Measurements from ENCODE around the gene AKAP13. TPM values are rescaled to one million over a fixed set of nuclear protein-coding genes. Genes with fewer than 3 reads are reported as not detected.

AKAP13 gene
- total and polyA plus RNA-seq, 2 experiments from 2014 or later: 53.1 to 108 TPM

GRCh38 chr15:85408270-85408746 lies 27.9 kb downstream of the AKAP13 start:
- H3K4me1 ChIP-seq (ENCODE audit: low read depth): peaks cover 21% of the 10 kb centered on the region
- no peaks in the 10 kb centered on the region for H3K27me3 ChIP-seq
- TF ChIP-seq, protein P1, sequence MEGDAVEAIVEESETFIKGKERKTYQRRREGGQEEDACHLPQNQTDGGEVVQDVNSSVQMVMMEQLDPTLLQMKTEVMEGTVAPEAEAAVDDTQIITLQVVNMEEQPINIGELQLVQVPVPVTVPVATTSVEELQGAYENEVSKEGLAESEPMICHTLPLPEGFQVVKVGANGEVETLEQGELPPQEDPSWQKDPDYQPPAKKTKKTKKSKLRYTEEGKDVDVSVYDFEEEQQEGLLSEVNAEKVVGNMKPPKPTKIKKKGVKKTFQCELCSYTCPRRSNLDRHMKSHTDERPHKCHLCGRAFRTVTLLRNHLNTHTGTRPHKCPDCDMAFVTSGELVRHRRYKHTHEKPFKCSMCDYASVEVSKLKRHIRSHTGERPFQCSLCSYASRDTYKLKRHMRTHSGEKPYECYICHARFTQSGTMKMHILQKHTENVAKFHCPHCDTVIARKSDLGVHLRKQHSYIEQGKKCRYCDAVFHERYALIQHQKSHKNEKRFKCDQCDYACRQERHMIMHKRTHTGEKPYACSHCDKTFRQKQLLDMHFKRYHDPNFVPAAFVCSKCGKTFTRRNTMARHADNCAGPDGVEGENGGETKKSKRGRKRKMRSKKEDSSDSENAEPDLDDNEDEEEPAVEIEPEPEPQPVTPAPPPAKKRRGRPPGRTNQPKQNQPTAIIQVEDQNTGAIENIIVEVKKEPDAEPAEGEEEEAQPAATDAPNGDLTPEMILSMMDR (IDR thresholded peaks at IDR 0.05; ENCODE audit: low read depth, low read length): no peak
- H3K9me3 ChIP-seq (ENCODE audit: low read depth): no peaks in the 10 kb centered on the region
- H3K4me3 ChIP-seq: no peak overlapping the region
- no peak for DNase-seq (ENCODE audit: low read depth in 1 of 2, low spot score in 1 of 2)
- H3K27ac ChIP-seq: no peak overlapping the region
- no peaks in the 10 kb centered on the region for H3K36me3 ChIP-seq

DNA sequence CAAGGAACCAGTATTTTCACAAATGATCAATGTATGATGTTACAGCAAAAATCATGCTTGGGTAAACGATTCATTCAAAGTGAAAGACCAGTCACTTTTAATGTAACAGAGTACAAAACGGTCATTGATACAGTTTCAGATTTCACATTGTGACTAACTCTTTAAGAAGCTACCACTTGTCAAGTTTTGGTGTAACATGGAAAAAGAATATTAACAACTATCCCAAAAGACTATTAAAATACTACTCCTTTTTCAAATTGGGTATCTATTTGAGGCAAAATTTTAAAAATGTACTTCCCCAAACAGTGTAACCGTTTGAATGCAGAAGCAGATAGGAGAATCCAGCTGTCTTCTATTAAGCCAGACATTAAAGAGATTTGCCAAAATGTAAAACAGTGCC lies 31.7 kb downstream of the AKAP13 start:
- H3K4me3 ChIP-seq: no peak overlapping the region
- TF ChIP-seq, protein P1 (IDR thresholded peaks at IDR 0.05; ENCODE audit: low read depth, low read length): no peak
- DNase-seq (ENCODE audit: low read depth in 1 of 2, low spot score in 1 of 2): no peak

DNA sequence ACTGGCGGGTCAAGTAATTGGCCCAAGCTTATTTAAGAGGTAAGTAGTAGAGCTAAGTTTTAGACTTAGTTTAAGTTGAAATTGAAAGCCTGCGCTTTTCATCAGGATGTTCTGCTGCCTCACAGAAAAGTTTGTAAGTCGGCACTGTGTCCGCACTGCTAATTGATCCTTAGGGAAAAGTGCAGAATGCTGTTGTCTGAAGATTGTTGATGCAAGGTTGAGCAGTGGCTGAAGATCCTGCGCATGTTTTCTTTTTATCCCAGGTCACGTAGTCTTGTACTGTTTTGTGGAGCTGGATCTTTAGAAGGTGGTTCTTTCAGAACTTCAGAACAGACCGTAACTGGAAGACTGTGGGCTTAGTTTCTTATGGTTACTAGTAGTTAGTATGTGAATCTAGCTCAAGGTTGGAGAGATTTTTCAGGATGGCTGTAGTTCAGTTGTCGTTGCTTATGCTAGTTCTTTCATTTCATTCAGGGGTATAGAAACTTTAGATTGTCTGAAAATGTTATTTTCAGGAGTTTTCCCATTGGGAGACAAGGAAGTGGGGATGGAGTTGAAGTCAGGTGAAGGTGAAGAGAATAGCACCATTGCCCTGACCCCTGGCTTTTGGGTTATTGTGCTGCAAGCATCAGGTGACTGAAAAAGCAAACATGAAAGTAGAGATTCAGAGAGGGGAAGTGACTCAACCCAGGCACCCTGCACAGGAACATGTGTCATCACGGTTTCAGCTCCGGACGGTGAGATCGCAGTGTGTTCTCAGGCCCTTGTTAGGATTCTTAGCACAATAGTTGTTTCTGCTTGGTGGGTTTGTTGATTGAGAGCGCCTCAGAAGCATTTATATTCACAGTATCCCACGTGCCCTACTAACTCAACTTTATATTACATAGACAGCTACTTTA lies 32.8 kb downstream of the AKAP13 start:
- DNase-seq (ENCODE audit: low read depth in 1 of 2, low spot score in 1 of 2): peak in 1 of 2 donors; percentile 77
- Histone ChIP-seq H3K36me3 (no peaks in the 10 kb centered on the region), H3K27ac (no peak overlapping the region), H3K9me3 (ENCODE audit: low read depth) (no peaks in the 10 kb centered on the region), H3K27me3 (no peaks in the 10 kb centered on the region), H3K4me3 (no peak overlapping the region), H3K4me1 (ENCODE audit: low read depth) (no peaks in the 10 kb centered on the region)
- TF ChIP-seq, protein P1 (IDR thresholded peaks at IDR 0.05; ENCODE audit: low read depth, low read length): no peak

More for the DNA sequence above, 31.7 kb downstream of the AKAP13 start:
- Histone ChIP-seq H3K4me1 (ENCODE audit: low read depth) (no peaks in the 10 kb centered on the region), H3K36me3 (no peaks in the 10 kb centered on the region), H3K27me3 (no peaks in the 10 kb centered on the region), H3K27ac (no peak overlapping the region), H3K9me3 (ENCODE audit: low read depth) (no peaks in the 10 kb centered on the region)

DNA sequence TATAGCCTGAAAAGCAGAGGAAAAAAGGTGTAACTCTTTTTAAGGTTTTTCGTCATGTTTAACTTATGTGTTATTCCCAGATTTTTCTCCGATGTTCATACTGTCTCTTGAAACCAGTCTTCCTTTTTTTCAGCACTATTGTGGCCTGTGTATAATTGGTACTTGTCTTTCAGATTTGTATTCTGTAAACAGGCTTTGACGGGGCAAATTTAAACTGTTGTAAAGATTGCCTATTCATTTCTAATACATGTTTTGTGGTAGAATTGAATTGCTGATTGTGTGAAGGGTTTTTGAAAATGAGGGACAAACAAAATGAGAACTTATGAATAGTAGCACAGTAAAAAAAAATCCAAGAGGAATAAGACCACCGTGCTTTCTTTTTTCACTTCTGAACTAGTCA lies 33.6 kb downstream of the AKAP13 start:
- no peak overlapping the region for H3K27ac ChIP-seq

DNA sequence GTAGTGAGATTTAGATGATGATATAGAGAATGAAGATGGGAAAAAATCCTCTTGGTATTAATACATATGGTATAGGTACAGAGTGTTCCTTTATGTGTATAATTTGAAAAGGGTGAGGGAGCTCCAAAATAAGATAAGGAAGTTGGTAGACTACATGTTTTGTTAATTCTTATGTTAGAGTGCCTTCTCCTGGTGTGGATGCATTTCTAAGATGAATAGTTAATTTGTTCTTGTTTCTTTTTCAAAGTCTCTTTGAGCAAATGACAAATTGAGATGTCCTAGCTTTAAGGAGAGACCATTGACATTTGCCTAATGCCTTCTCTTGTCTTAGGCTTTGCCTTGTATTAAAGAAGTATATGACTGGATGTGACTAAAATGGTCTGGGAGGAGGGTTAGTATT lies 34.1 kb downstream of the AKAP13 start:
- Histone ChIP-seq H3K27me3 (no peaks in the 10 kb centered on the region), H3K9me3 (ENCODE audit: low read depth) (no peaks in the 10 kb centered on the region), H3K27ac (no peak overlapping the region), H3K4me3 (no peak overlapping the region), H3K36me3 (no peaks in the 10 kb centered on the region), H3K4me1 (ENCODE audit: low read depth) (no peaks in the 10 kb centered on the region)
- TF ChIP-seq, protein P1 (IDR thresholded peaks at IDR 0.05; ENCODE audit: low read depth, low read length): peak; percentile 25
- peak in 1 of 2 donors; percentile 55 for DNase-seq (ENCODE audit: low read depth in 1 of 2, low spot score in 1 of 2)

More for the DNA sequence above, 33.6 kb downstream of the AKAP13 start:
- Histone ChIP-seq H3K27me3 (no peaks in the 10 kb centered on the region), H3K4me1 (ENCODE audit: low read depth) (no peaks in the 10 kb centered on the region), H3K9me3 (ENCODE audit: low read depth) (no peaks in the 10 kb centered on the region), H3K4me3 (no peak overlapping the region), H3K36me3 (no peaks in the 10 kb centered on the region)
- no peak for DNase-seq (ENCODE audit: low read depth in 1 of 2, low spot score in 1 of 2)
- TF ChIP-seq, protein P1 (IDR thresholded peaks at IDR 0.05; ENCODE audit: low read depth, low read length): no peak
